ENCODE data around the gene FCAMR.

DNA sequence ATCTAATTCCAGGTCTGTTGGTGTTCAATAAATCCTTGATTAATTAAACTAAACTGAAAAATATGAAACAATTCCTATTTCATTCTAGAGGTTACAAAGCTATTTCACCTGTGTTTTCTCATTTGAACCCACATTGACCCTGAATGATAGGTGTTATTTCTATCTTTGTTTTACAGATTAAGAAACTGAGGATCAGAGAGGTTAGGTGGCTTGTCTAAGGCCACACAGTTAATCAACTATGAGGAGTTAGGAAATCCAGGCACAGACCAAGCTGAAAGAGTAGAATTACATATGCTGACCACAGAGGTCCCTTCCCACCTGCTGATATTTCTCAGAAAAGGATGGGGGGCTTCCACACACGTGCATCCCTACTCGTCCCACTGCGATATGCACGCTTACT lies 24.5 kb downstream of the FCAMR start:
- TF ChIP-seq, protein P1, sequence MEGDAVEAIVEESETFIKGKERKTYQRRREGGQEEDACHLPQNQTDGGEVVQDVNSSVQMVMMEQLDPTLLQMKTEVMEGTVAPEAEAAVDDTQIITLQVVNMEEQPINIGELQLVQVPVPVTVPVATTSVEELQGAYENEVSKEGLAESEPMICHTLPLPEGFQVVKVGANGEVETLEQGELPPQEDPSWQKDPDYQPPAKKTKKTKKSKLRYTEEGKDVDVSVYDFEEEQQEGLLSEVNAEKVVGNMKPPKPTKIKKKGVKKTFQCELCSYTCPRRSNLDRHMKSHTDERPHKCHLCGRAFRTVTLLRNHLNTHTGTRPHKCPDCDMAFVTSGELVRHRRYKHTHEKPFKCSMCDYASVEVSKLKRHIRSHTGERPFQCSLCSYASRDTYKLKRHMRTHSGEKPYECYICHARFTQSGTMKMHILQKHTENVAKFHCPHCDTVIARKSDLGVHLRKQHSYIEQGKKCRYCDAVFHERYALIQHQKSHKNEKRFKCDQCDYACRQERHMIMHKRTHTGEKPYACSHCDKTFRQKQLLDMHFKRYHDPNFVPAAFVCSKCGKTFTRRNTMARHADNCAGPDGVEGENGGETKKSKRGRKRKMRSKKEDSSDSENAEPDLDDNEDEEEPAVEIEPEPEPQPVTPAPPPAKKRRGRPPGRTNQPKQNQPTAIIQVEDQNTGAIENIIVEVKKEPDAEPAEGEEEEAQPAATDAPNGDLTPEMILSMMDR (IDR thresholded peaks at IDR 0.05; ENCODE audit: insufficient read depth, low read depth, low read length) = no peak
- no peak for TF ChIP-seq EZH2 (IDR thresholded peaks at IDR 0.05; ENCODE audit: insufficient read depth, low read length)

Measured in astrocyte (in vitro differentiated cells and primary cell).